Cardiac muscle cell (in vitro differentiated cells and primary cell): ENCODE data around the gene DLK2. TPM values are rescaled to one million over a fixed set of nuclear protein-coding genes. Genes with fewer than 3 reads are reported as not detected.

Experiments used
- DNase-seq, 2 donors: peaks; one replicate each; pipeline versions ENCODE4 v3.0.0 to v3.0.0-alpha.2; 2010 to 2017; ENCODE audit warnings: low read depth in 1 of 2, low spot score in 1 of 2
- H3K27ac ChIP-seq: fragments of 200-600 bp; sonication (generic); 2 replicates; pipeline ENCODE4 v1.5.1; 2016
- H3K27me3 ChIP-seq: fragments of 200-600 bp; sonication (generic); 2 replicates; pipeline ENCODE4 v1.6.0; 2016; ENCODE audit warnings: control low read depth
- H3K36me3 ChIP-seq: fragments of 200-600 bp; sonication (generic); 2 replicates; pipeline ENCODE4 v1.5.1; 2016; ENCODE audit warnings: control low read depth
- H3K4me1 ChIP-seq: fragments of 200-600 bp; sonication (generic); 2 replicates; pipeline ENCODE4 v1.8.1; 2017; ENCODE audit warnings: low read depth, mild to moderate bottlenecking, mixed run types
- H3K4me3 ChIP-seq: fragments of 200-600 bp; sonication (generic); 2 replicates; pipeline ENCODE4 v1.5.1; 2016; ENCODE audit warnings: mild to moderate bottlenecking
- H3K9me3 ChIP-seq: fragments of 200-600 bp; sonication (generic); 2 replicates; pipeline ENCODE4 v1.5.1; 2017; ENCODE audit warnings: low read depth, mild to moderate bottlenecking, control low read depth
- CTCF ChIP-seq: IDR thresholded peaks from 2 replicates; pipeline ENCODE4 v1.5.1; 2012; ENCODE audit warnings: low read depth, mild to moderate bottlenecking, low read length
- polyA plus RNA-seq: library from polyadenylated mRNA; unstranded; fragments of >200 nt; fragmentation: Nextera tagmentation; extraction: Ambion mirVana; gene quantifications from 2 replicates; pipeline ENCODE4 v1.2.1, GENCODE V29; 2016
- total RNA-seq: library from RNA; depleted of rRNA; stranded (reverse); fragments of >200 nt; gene quantifications from 2 replicates; pipeline ENCODE4 v1.2.3, GENCODE V29; 2016

DLK2 gene
- total and polyA plus RNA-seq, 2 experiments from 2014 or later, result 4.4 to 5.0 TPM

GRCh38 chr6:43490523-43490939, 35.2 kb upstream of the DLK2 start:
- Histone ChIP-seq H3K36me3 (no peaks in the 10 kb centered on the region), H3K4me3 (no peak overlapping the region), H3K9me3 (no peaks in the 10 kb centered on the region), H3K27me3 (no peaks in the 10 kb centered on the region), H3K4me1 (peaks cover 3% of the 10 kb centered on the region), H3K27ac (no peak overlapping the region)
- DNase-seq, result no peak
- TF ChIP-seq CTCF, result no peak

- DNase-seq, result no peak
- TF ChIP-seq CTCF, result no peak
- H3K9me3 ChIP-seq, result no peaks in the 10 kb centered on the region
- H3K4me1 ChIP-seq, result no peaks in the 10 kb centered on the region
- H3K36me3 ChIP-seq, result no peaks in the 10 kb centered on the region
- no peak overlapping the region for H3K27ac ChIP-seq
- no peaks in the 10 kb centered on the region for H3K27me3 ChIP-seq
- H3K4me3 ChIP-seq, result no peak overlapping the region
Observed at GRCh38 chr6:43489277-43490072, 34.1 kb upstream of the DLK2 start.

GRCh38 chr6:43488667-43489276, 33.4 kb upstream of the DLK2 start:
- Histone ChIP-seq H3K36me3 (no peaks in the 10 kb centered on the region), H3K27me3 (no peaks in the 10 kb centered on the region), H3K27ac (no peak overlapping the region), H3K4me3 (no peak overlapping the region), H3K4me1 (no peaks in the 10 kb centered on the region), H3K9me3 (no peaks in the 10 kb centered on the region)
- TF ChIP-seq CTCF, result no peak
- DNase-seq, result no peak

GRCh38 chr6:43481591-43482236, 26.4 kb upstream of the DLK2 start:
- Histone ChIP-seq H3K27ac (no peak overlapping the region), H3K4me3 (no peak overlapping the region), H3K9me3 (no peaks in the 10 kb centered on the region), H3K4me1 (peaks cover 8% of the 10 kb centered on the region), H3K27me3 (no peaks in the 10 kb centered on the region), H3K36me3 (no peaks in the 10 kb centered on the region)
- no peak for DNase-seq
- no peak for TF ChIP-seq CTCF

- no peaks in the 10 kb centered on the region for H3K36me3 ChIP-seq
- no peak for DNase-seq
- no peaks in the 10 kb centered on the region for H3K9me3 ChIP-seq
- H3K4me3 ChIP-seq, result no peak overlapping the region
- no peak overlapping the region for H3K27ac ChIP-seq
- no peak for TF ChIP-seq CTCF
- no peaks in the 10 kb centered on the region for H3K27me3 ChIP-seq
- peaks cover 8% of the 10 kb centered on the region for H3K4me1 ChIP-seq
Observed at GRCh38 chr6:43481075-43481474, 25.7 kb upstream of the DLK2 start.
